ELF-1 (cell line): Measurements from ENCODE around the gene CARNS1.
"Not testable (repeated sequence)": the region's sequence is repeated elsewhere in the genome, so short reads cannot be mapped to it uniquely, and the experiment has no call there.

Experiments
- DNase-seq: peaks from one replicate; pipeline ENCODE4 v3.0.0-alpha.2; 2016; ENCODE audit warnings: low read depth, low spot score

The CARNS1 gene

GRCh38 chr11:67427364-67427859, 11.9 kb downstream of the CARNS1 start:
- not testable (repeated sequence) for DNase-seq

- peak; percentile 99 for DNase-seq
Observed at GRCh38 chr11:67428052-67429001, 12.8 kb downstream of the CARNS1 start, which contains the start of gene RPS6KB2. Gene RPS6KB2, plus strand, starts transcription at chr11:67428494. Its CDS starts 52 bp downstream, at chr11:67428546.

GRCh38 chr11:67429038-67429668, 13.7 kb downstream of the CARNS1 start:
- no peak for DNase-seq

- no peak for DNase-seq
Observed at GRCh38 chr11:67429722-67430121, 14.2 kb downstream of the CARNS1 start.

GRCh38 chr11:67431346-67432249, 16.1 kb downstream of the CARNS1 start:
- DNase-seq: no peak

- DNase-seq: no peak
Observed at GRCh38 chr11:67432655-67433349, 17.3 kb downstream of the CARNS1 start.

GRCh38 chr11:67433536-67434394, 18.3 kb downstream of the CARNS1 start:
- no peak for DNase-seq

- no peak for DNase-seq
Observed at GRCh38 chr11:67434395-67434881, 19.0 kb downstream of the CARNS1 start.

- DNase-seq: no peak
Observed at GRCh38 chr11:67435031-67435726, 19.7 kb downstream of the CARNS1 start.

GRCh38 chr11:67435727-67436458, 20.4 kb downstream of the CARNS1 start:
- no peak for DNase-seq

- DNase-seq: peak; percentile 92
Observed at GRCh38 chr11:67436459-67437081, 21.1 kb downstream of the CARNS1 start.

- no peak for DNase-seq
Observed at GRCh38 chr11:67437082-67437808, 21.8 kb downstream of the CARNS1 start, which contains the start of gene PTPRCAP. Gene PTPRCAP, minus strand, starts transcription at chr11:67437682. Its CDS starts 63 bp downstream, at chr11:67437619.

GRCh38 chr11:67437809-67438157, 22.3 kb downstream of the CARNS1 start:
- no peak for DNase-seq

- DNase-seq: peak; percentile 67
Observed at GRCh38 chr11:67438158-67438902, 22.9 kb downstream of the CARNS1 start.

GRCh38 chr11:67439321-67440228, 24.1 kb downstream of the CARNS1 start:
- no peak for DNase-seq
